Neural crest cell (in vitro differentiated cells): ENCODE results near the gene EGFL8. TPM values are rescaled to one million over a fixed set of nuclear protein-coding genes. Genes with fewer than 3 reads are reported as not detected.
A peak's percentile ranks its signal among the peaks of the same experiment; 100 is the strongest.

ENCODE experiments used
- DNase-seq: peaks from one replicate; pipeline ENCODE4 v3.0.0; 2021; ENCODE audit warnings: low read depth, mixed read lengths, low spot score
- H3K27ac Mint-ChIP-seq: one replicate; pipeline ENCODE4 v1.8.0; 2021; ENCODE audit warnings: mild to moderate bottlenecking, mixed read lengths; ENCODE audit not compliant: unreplicated experiment
- H3K27me3 Mint-ChIP-seq: 2 replicates; pipeline ENCODE4 v1.8.0; 2021; ENCODE audit warnings: low read depth, mild to moderate bottlenecking, mixed read lengths
- H3K36me3 Mint-ChIP-seq: 2 replicates; pipeline ENCODE4 v1.8.0; 2021; ENCODE audit warnings: low read depth, mild to moderate bottlenecking, mixed read lengths
- H3K4me1 Mint-ChIP-seq: 2 replicates; pipeline ENCODE4 v1.8.0; 2021; ENCODE audit warnings: mixed read lengths
- H3K4me3 Mint-ChIP-seq: one replicate; pipeline ENCODE4 v1.8.0; 2021; ENCODE audit warnings: mild to moderate bottlenecking, mixed read lengths
- H3K9me3 Mint-ChIP-seq: 2 replicates; pipeline ENCODE4 v1.8.0; 2021; ENCODE audit warnings: mixed read lengths
- total RNA-seq: library from RNA; stranded (reverse); gene quantifications from 2 replicates; pipeline ENCODE4 v1.2.1, GENCODE V29; 2021
- TF ChIP-seq, protein P1 (sequence below): fragments of 200-600 bp; sonication (generic); conservative IDR thresholded peaks from 2 replicates; pipeline ENCODE4 v1.5.0; 2021; ENCODE audit warnings: antibody characterized with exemption, mild to moderate bottlenecking

The EGFL8 gene
- total RNA-seq, 1 donor from 2014 or later, result 44.0 TPM

- Mint-ChIP-seq H3K27me3 (peaks cover 3% of the 10 kb centered on the region), H3K27ac (peak overlapping the region; percentile 51), H3K36me3 (peaks cover 23% of the 10 kb centered on the region), H3K4me3 (peak overlapping the region; percentile 64), H3K4me1 (peaks cover 48% of the 10 kb centered on the region), H3K9me3 (no peaks in the 10 kb centered on the region)
- TF ChIP-seq, protein P1, sequence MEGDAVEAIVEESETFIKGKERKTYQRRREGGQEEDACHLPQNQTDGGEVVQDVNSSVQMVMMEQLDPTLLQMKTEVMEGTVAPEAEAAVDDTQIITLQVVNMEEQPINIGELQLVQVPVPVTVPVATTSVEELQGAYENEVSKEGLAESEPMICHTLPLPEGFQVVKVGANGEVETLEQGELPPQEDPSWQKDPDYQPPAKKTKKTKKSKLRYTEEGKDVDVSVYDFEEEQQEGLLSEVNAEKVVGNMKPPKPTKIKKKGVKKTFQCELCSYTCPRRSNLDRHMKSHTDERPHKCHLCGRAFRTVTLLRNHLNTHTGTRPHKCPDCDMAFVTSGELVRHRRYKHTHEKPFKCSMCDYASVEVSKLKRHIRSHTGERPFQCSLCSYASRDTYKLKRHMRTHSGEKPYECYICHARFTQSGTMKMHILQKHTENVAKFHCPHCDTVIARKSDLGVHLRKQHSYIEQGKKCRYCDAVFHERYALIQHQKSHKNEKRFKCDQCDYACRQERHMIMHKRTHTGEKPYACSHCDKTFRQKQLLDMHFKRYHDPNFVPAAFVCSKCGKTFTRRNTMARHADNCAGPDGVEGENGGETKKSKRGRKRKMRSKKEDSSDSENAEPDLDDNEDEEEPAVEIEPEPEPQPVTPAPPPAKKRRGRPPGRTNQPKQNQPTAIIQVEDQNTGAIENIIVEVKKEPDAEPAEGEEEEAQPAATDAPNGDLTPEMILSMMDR, result no peak
- no peak for DNase-seq
These were observed 6.8 kb downstream of the EGFL8 start for GRCh38 chr6:32171234-32171633.

GRCh38 chr6:32173051-32173727, 8.8 kb downstream of the EGFL8 start:
- DNase-seq, result no peak
- Mint-ChIP-seq H3K4me3 (peak overlapping the region; percentile 73), H3K36me3 (peaks cover 16% of the 10 kb centered on the region), H3K27ac (no peak overlapping the region), H3K4me1 (peaks cover 58% of the 10 kb centered on the region), H3K9me3 (no peaks in the 10 kb centered on the region), H3K27me3 (peaks cover 5% of the 10 kb centered on the region)
- TF ChIP-seq, protein P1, result no peak

DNA sequence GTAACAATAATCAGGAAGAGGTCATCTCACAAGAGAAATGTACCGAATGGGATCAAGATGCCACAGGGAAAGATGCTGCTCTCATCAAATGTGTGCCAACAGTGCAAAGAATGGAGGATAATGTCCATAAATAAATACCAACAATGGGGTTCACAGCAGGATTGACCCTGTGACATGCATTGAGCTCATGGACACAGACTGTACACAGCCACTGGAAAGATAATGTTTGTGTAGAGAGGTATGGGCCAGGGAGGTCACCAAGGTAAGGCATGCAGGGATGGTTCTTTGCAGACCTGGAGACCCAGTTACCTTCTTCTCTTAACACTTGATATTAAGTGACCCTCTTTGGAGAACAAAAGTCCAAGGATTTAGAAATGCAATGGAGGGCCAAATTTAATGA, 10.0 kb downstream of the EGFL8 start:
- peaks cover 14% of the 10 kb centered on the region for H3K36me3 Mint-ChIP-seq
- no peak overlapping the region for H3K27ac Mint-ChIP-seq
- H3K4me3 Mint-ChIP-seq, result peak overlapping the region; percentile 98
- peaks cover 62% of the 10 kb centered on the region for H3K4me1 Mint-ChIP-seq
- H3K27me3 Mint-ChIP-seq, result peaks cover 6% of the 10 kb centered on the region
- no peak for DNase-seq
- H3K9me3 Mint-ChIP-seq, result no peaks in the 10 kb centered on the region
- TF ChIP-seq, protein P1, result no peak

DNA sequence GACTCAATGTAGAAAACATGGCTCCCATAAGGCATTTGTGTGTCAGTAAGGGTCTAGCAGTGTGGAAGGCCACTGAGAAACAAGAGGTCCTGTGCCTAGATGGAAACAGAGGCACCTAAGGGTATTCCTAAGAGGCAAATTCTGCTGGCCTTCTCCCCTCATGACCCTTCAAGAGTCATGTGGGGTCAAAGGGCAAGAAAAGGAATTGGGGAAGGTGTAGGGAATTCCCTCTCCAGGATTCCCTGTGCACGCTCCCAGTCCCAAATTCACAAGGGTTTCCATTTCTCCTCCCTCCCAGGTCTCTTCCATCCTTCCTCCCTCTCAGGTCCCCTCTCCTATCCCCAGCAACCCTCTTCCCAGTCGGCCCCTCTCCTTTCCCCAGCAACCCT, 10.9 kb downstream of the EGFL8 start:
- H3K27ac Mint-ChIP-seq, result peak overlapping the region; percentile 92
- H3K4me3 Mint-ChIP-seq, result peak overlapping the region; percentile 98
- DNase-seq, result no peak
- peaks cover 7% of the 10 kb centered on the region for H3K36me3 Mint-ChIP-seq
- peaks cover 6% of the 10 kb centered on the region for H3K27me3 Mint-ChIP-seq
- H3K9me3 Mint-ChIP-seq, result no peaks in the 10 kb centered on the region
- H3K4me1 Mint-ChIP-seq, result peaks cover 60% of the 10 kb centered on the region
- TF ChIP-seq, protein P1, result no peak

DNA sequence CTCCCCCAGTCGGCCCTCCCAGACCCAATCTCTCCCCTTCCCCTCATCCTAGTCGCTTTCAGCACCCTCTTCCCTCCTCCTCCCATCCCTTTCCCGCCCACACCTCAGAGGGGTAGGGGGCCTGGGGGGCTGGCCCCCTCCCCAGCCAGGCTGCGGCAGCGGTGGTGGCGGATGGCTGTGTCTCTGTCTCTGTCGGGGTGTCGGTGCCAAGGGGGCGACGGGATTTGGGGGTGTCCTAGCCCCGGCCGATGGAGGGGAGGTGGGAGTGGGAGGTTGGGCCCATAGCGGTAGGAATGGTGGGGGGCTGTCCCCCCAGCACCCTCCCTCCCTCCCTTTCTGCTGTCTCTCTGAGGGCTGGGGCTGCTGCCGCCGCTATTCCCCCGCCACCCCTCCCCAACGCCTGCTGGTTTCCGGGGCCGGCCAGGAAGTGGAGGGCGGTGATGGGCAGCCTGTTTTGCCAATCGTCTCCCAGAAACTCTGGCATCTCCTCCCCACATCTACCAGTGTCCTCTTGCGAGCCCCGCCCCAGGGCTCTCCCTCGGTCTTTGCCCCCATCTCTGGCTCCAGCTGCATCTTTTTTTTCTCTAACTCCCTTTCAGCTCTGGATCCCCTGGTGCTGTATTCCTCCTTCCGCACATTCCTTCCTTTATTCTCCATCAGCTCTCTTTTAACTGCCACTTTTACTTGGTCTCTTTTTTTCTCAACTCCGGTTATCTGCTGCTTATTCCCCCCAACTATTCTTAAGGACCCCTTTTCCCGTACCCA, 11.5 kb downstream of the EGFL8 start, which contains the start of gene AGPAT1:
Gene AGPAT1, minus strand, starts transcription at position 374 of the 765 bp plus-strand sequence. CDS start 4,588 bp downstream, outside the sequence.
- DNase-seq, result peak; percentile 96
- Mint-ChIP-seq H3K36me3 (peaks cover 4% of the 10 kb centered on the region), H3K4me3 (peak within 1 kb of the TSS; percentile 98), H3K4me1 (peaks cover 66% of the 10 kb centered on the region), H3K27ac (peak within 1 kb of the TSS; percentile 98), H3K27me3 (peaks cover 6% of the 10 kb centered on the region), H3K9me3 (no peaks in the 10 kb centered on the region)
- TF ChIP-seq, protein P1, result no peak
